Glutamatergic neuron (in vitro differentiated cells): ENCODE data around the gene ULK4. TPM values are rescaled to one million over a fixed set of nuclear protein-coding genes. Genes with fewer than 3 reads are reported as not detected.

Experiments
- DNase-seq: peaks from one replicate; pipeline ENCODE4 v3.0.0; 2022
- H3K27ac Mint-ChIP-seq: one replicate; pipeline ENCODE4 v1.8.0; 2020; ENCODE audit warnings: mild to moderate bottlenecking, mixed read lengths, inconsistent platforms; ENCODE audit not compliant: unreplicated experiment
- H3K27me3 Mint-ChIP-seq: one replicate; pipeline ENCODE4 v1.8.0; 2020; ENCODE audit warnings: mild to moderate bottlenecking, moderate library complexity, mixed read lengths, inconsistent platforms; ENCODE audit not compliant: unreplicated experiment
- H3K36me3 Mint-ChIP-seq: one replicate; pipeline ENCODE4 v1.8.0; 2020; ENCODE audit warnings: mild to moderate bottlenecking, mixed read lengths, inconsistent platforms; ENCODE audit not compliant: unreplicated experiment
- H3K4me1 Mint-ChIP-seq: one replicate; pipeline ENCODE4 v1.8.0; 2020; ENCODE audit warnings: mild to moderate bottlenecking, low read depth, mixed read lengths, inconsistent platforms; ENCODE audit not compliant: unreplicated experiment
- H3K4me3 Mint-ChIP-seq: one replicate; pipeline ENCODE4 v1.8.0; 2020; ENCODE audit warnings: mild to moderate bottlenecking, mixed read lengths, inconsistent platforms; ENCODE audit not compliant: unreplicated experiment
- H3K9me3 Mint-ChIP-seq: one replicate; pipeline ENCODE4 v1.8.0; 2020; ENCODE audit warnings: mild to moderate bottlenecking, moderate library complexity, mixed read lengths, inconsistent platforms; ENCODE audit not compliant: unreplicated experiment
- CTCF ChIP-seq: fragments of 200-600 bp; sonication (generic); IDR thresholded peaks from one replicate; pipeline ENCODE4 v1.5.0; 2021; ENCODE audit not compliant: partially characterized antibody, unreplicated experiment
- total RNA-seq: library from RNA; stranded (reverse); fragmentation: NEBNext Ultra II Directional; extraction: Animal tissue kit (Norgen Biotek cat#: 25700); gene quantifications from one replicate; pipeline ENCODE4 v1.2.1, GENCODE V29; 2021; ENCODE audit not compliant: unreplicated experiment

ULK4 gene
- total RNA-seq, 1 donor from 2014 or later, result 9.7 TPM

- Mint-ChIP-seq H3K4me1 (no peaks in the 10 kb centered on the region), H3K4me3 (no peak overlapping the region), H3K27ac (no peak overlapping the region), H3K9me3 (peaks cover 3% of the 10 kb centered on the region), H3K36me3 (no peaks in the 10 kb centered on the region), H3K27me3 (peaks cover 2% of the 10 kb centered on the region)
- DNase-seq, result no peak
- TF ChIP-seq CTCF, result no peak
These were observed 440.8 kb downstream of the ULK4 start for GRCh38 chr3:41521010-41521655.

GRCh38 chr3:41519746-41520145, 442.2 kb downstream of the ULK4 start:
- Mint-ChIP-seq H3K4me3 (no peak overlapping the region), H3K36me3 (no peaks in the 10 kb centered on the region), H3K27ac (no peak overlapping the region), H3K9me3 (no peaks in the 10 kb centered on the region), H3K27me3 (peaks cover 2% of the 10 kb centered on the region), H3K4me1 (no peaks in the 10 kb centered on the region)
- TF ChIP-seq CTCF, result no peak
- DNase-seq, result no peak

GRCh38 chr3:41518626-41519025, 443.3 kb downstream of the ULK4 start:
- no peaks in the 10 kb centered on the region for H3K9me3 Mint-ChIP-seq
- peaks cover 2% of the 10 kb centered on the region for H3K27me3 Mint-ChIP-seq
- no peaks in the 10 kb centered on the region for H3K36me3 Mint-ChIP-seq
- H3K4me1 Mint-ChIP-seq, result no peaks in the 10 kb centered on the region
- no peak overlapping the region for H3K27ac Mint-ChIP-seq
- no peak for TF ChIP-seq CTCF
- no peak overlapping the region for H3K4me3 Mint-ChIP-seq
- DNase-seq, result no peak

- H3K4me3 Mint-ChIP-seq, result no peak overlapping the region
- no peaks in the 10 kb centered on the region for H3K27me3 Mint-ChIP-seq
- no peak for TF ChIP-seq CTCF
- DNase-seq, result no peak
- no peaks in the 10 kb centered on the region for H3K4me1 Mint-ChIP-seq
- peaks cover 7% of the 10 kb centered on the region for H3K9me3 Mint-ChIP-seq
- no peak overlapping the region for H3K27ac Mint-ChIP-seq
- H3K36me3 Mint-ChIP-seq, result peaks cover 19% of the 10 kb centered on the region
These were observed 453.7 kb downstream of the ULK4 start for GRCh38 chr3:41508063-41508696.

- Mint-ChIP-seq H3K4me3 (no peak overlapping the region), H3K27ac (no peak overlapping the region)
These were observed 454.4 kb downstream of the ULK4 start for GRCh38 chr3:41507336-41508062.

More at GRCh38 chr3:41507336-41508062, 454.4 kb downstream of the ULK4 start:
- DNase-seq, result no peak
- TF ChIP-seq CTCF, result no peak
- H3K4me1 Mint-ChIP-seq, result no peaks in the 10 kb centered on the region
- no peaks in the 10 kb centered on the region for H3K27me3 Mint-ChIP-seq
- H3K9me3 Mint-ChIP-seq, result peaks cover 7% of the 10 kb centered on the region
- peaks cover 13% of the 10 kb centered on the region for H3K36me3 Mint-ChIP-seq
